HepG2 (cell line): ENCODE results near the gene HCK. TPM values are rescaled to one million over a fixed set of nuclear protein-coding genes. Genes with fewer than 3 reads are reported as not detected.

ENCODE experiments used
- ATAC-seq: fragments of 200-7000 bp; cut with Tn5 transposase; 3 replicates; pipeline ENCODE4 v1.9.1; 2020; ENCODE audit warnings: mild to moderate bottlenecking, moderate library complexity
- BruUV-seq: library from RNA; stranded (reverse); fragments of 400-500 nt; replicated peaks from 2 replicates; lab custom pipeline; 2021; lab: Mats Ljungman, UMichigan
- CTCF ChIA-PET: fragments of 300-600 bp; formaldehyde crosslinking; extraction: SDS; loops from one replicate; lab custom pipeline; 2021; ENCODE audit warnings: low total read pairs, inconsistent platforms, low intra/inter-chr PET ratio; lab: Yijun Ruan, JAX
- POLR2A ChIA-PET: fragments of 350-600 bp; sonication (Branson Sonifier 250); formaldehyde crosslinking; loops from one replicate; lab custom pipeline; 2020; ENCODE audit warnings: antibody characterized with exemption, inconsistent platforms; lab: Yijun Ruan, JAX
- DNase-seq: peaks from one replicate; pipeline ENCODE4 v3.0.0-alpha.2; 2015; ENCODE audit warnings: low spot score
- FAIRE-seq: peaks from 3 replicates; lab custom pipeline; 2011; peaks lifted over from hg19 to GRCh38; lab: Jason Lieb, UNC
- H2AFZ ChIP-seq: one replicate; pipeline ENCODE4 v1.6.1; 2011; ENCODE audit warnings: low read length, inconsistent platforms
- H3K27ac ChIP-seq: fragments of 300-600 bp; 3 replicates; pipeline ENCODE4 v1.8.0; 2011; ENCODE audit warnings: mixed run types, mild to moderate bottlenecking, mixed read lengths, low read length, inconsistent platforms; ENCODE audit not compliant: insufficient read depth; ENCODE audit errors: extremely low read length
- H3K27me3 ChIP-seq, 2 experiments: fragments of 200-600 bp in 1 of 2; 2 replicates in 1 of 2; 3 replicates in 1 of 2; pipeline versions ENCODE4 v1.6.0 to v1.8.0; 2011; ENCODE audit warnings: low read length in 2 of 2, mild to moderate bottlenecking in 2 of 2, moderate library complexity in 2 of 2, inconsistent platforms in 1 of 2; ENCODE audit not compliant: insufficient read depth in 2 of 2, control insufficient read depth in 1 of 2
- H3K36me3 ChIP-seq, 2 experiments: fragments of 200-600 bp in 1 of 2; replicated peaks in 1 of 2; 2 replicates in 1 of 2; 3 replicates in 1 of 2; pipeline versions ENCODE4 v1.5.1 to v1.8.0; 2011; ENCODE audit warnings: low read length in 2 of 2, inconsistent platforms in 1 of 2; ENCODE audit not compliant: insufficient read depth in 2 of 2, control insufficient read depth in 1 of 2
- H3K4me1 ChIP-seq: 2 replicates; pipeline ENCODE4 v1.5.1; 2012; ENCODE audit warnings: low read length, inconsistent platforms; ENCODE audit not compliant: insufficient read depth
- H3K4me2 ChIP-seq: 2 replicates; pipeline ENCODE4 v1.6.0; 2011; ENCODE audit warnings: low read depth, low read length, inconsistent platforms
- H3K4me3 ChIP-seq, 3 experiments: fragments of 200-600 bp in 1 of 3; sonication (generic), shearing (Covaris generic) in 1 of 3; replicated peaks in 1 of 3; 2 replicates each; pipeline ENCODE4 v1.5.1; 2011 to 2016; ENCODE audit warnings: low read length in 3 of 3, inconsistent platforms in 2 of 3, low read depth in 2 of 3, mild to moderate bottlenecking in 2 of 3, control low read depth in 1 of 3, mixed read lengths in 1 of 3; ENCODE audit not compliant: insufficient read depth in 1 of 3
- H3K79me2 ChIP-seq: one replicate; pipeline ENCODE4 v1.6.1; 2011; ENCODE audit warnings: low read length, inconsistent platforms; ENCODE audit not compliant: insufficient read depth
- H3K9ac ChIP-seq: 2 replicates; pipeline ENCODE4 v1.6.0; 2011; ENCODE audit warnings: mild to moderate bottlenecking, low read depth, low read length, inconsistent platforms; ENCODE audit not compliant: insufficient read depth
- H3K9me3 ChIP-seq: 2 replicates; pipeline ENCODE4 v1.5.1; 2012; ENCODE audit warnings: mild to moderate bottlenecking, low read length
- H4K20me1 ChIP-seq: 2 replicates; pipeline ENCODE4 v1.6.0; 2011; ENCODE audit warnings: inconsistent platforms, mild to moderate bottlenecking, low read length, moderate library complexity; ENCODE audit not compliant: insufficient read depth
- CSRNP2 ChIP-seq: sonication (generic); formaldehyde crosslinking; conservative IDR thresholded peaks from 2 replicates; pipeline ENCODE4 v1.8.0; 2022; ENCODE audit warnings: low read depth, missing genetic modification reagents
- DMAP1 ChIP-seq: IDR thresholded peaks from 2 replicates; pipeline ENCODE4 v1.6.1; 2016
- DNMT1 ChIP-seq: sonication (generic); formaldehyde crosslinking; IDR thresholded peaks from 2 replicates; pipeline ENCODE4 v1.5.1; 2020; ENCODE audit warnings: mild to moderate bottlenecking, missing genetic modification reagents
- DPF2 ChIP-seq: sonication (generic); formaldehyde crosslinking; IDR thresholded peaks from 2 replicates; pipeline ENCODE4 v1.4.0; 2020; ENCODE audit warnings: mild to moderate bottlenecking, low read depth, missing genetic modification reagents, borderline replicate concordance
- EEA1 ChIP-seq: sonication (generic); formaldehyde crosslinking; IDR thresholded peaks from 2 replicates; pipeline ENCODE4 v1.5.1; 2020; ENCODE audit warnings: mild to moderate bottlenecking, missing genetic modification reagents, borderline replicate concordance
- FOXJ3 ChIP-seq: sonication (generic); formaldehyde crosslinking; IDR thresholded peaks from 2 replicates; pipeline ENCODE4 v1.4.0; 2020; ENCODE audit warnings: missing genetic modification reagents, mild to moderate bottlenecking, borderline replicate concordance
- IRF1 ChIP-seq: sonication (generic); formaldehyde crosslinking; IDR thresholded peaks from 2 replicates; pipeline ENCODE4 v1.4.0; 2020; ENCODE audit warnings: low read depth, mild to moderate bottlenecking, missing genetic modification reagents
- MIER2 ChIP-seq: IDR thresholded peaks from 2 replicates; pipeline ENCODE4 v1.6.1; 2016; ENCODE audit warnings: missing biosample characterization, missing genetic modification reagents
- MTF1 ChIP-seq: sonication (generic); formaldehyde crosslinking; IDR thresholded peaks from 2 replicates; pipeline ENCODE4 v1.5.0; 2020; ENCODE audit warnings: missing genetic modification reagents
- PLRG1 ChIP-seq: fragments of 450-650 bp; conservative IDR thresholded peaks from 2 replicates; pipeline ENCODE4 v1.6.1; 2016
- SMAD1 ChIP-seq: sonication (generic); formaldehyde crosslinking; IDR thresholded peaks from 2 replicates; pipeline ENCODE4 v1.4.0; 2020; ENCODE audit warnings: missing genetic modification reagents, low read depth, mild to moderate bottlenecking, borderline replicate concordance
- STAT6 ChIP-seq: sonication (generic); formaldehyde crosslinking; IDR thresholded peaks from 2 replicates; pipeline ENCODE4 v1.4.0; 2020; ENCODE audit warnings: missing genetic modification reagents, mild to moderate bottlenecking, borderline replicate concordance
- ZC3H13 ChIP-seq: sonication (generic); formaldehyde crosslinking; IDR thresholded peaks from 2 replicates; pipeline ENCODE4 v1.8.1; 2023; ENCODE audit warnings: mild to moderate bottlenecking, missing genetic modification reagents, moderate library complexity
- ZNF136 ChIP-seq: sonication (generic); formaldehyde crosslinking; IDR thresholded peaks from 2 replicates; pipeline ENCODE4 v1.8.1; 2022; ENCODE audit warnings: low read depth, mild to moderate bottlenecking, moderate library complexity, missing genetic modification reagents
- ZNF563 ChIP-seq: sonication (generic); formaldehyde crosslinking; IDR thresholded peaks from 2 replicates; pipeline ENCODE4 v1.8.0; 2022; ENCODE audit warnings: mild to moderate bottlenecking, moderate library complexity, missing genetic modification reagents
- ZNF704 ChIP-seq: sonication (generic); formaldehyde crosslinking; IDR thresholded peaks from 2 replicates; pipeline ENCODE4 v1.8.1; 2023; ENCODE audit warnings: mild to moderate bottlenecking, inconsistent platforms, moderate library complexity, missing genetic modification reagents, borderline replicate concordance
- ZNF740 ChIP-seq: sonication (generic); formaldehyde crosslinking; IDR thresholded peaks from 2 replicates; pipeline ENCODE4 v1.4.0; 2020; ENCODE audit warnings: missing genetic modification reagents
- ZNF879 ChIP-seq: sonication (generic); formaldehyde crosslinking; IDR thresholded peaks from 2 replicates; pipeline ENCODE4 v1.8.1; 2023; ENCODE audit warnings: missing genetic modification reagents
- ZSCAN12 ChIP-seq: sonication (generic); formaldehyde crosslinking; IDR thresholded peaks from 2 replicates; pipeline ENCODE4 v1.9.0; 2021; ENCODE audit warnings: mild to moderate bottlenecking, missing genetic modification reagents
- WGBS: methylation state at CpG from one replicate; pipeline ENCODE4 v1.1.6; 2017; ENCODE audit warnings: low lambda C conversion rate; 5-methylcytosine and 5-hydroxymethylcytosine counted together
- in situ Hi-C: cut with HindIII; loops from 2 replicates; pipeline ENCODE4 v1.10.0; 2017; ENCODE audit warnings: low pct_unique_long_range_greater_than_20kb; ENCODE audit not compliant: extremely low pct_ligation_motif_present
- intact Hi-C: fragments of 100-400 bp; cut with micrococcal nuclease; formaldehyde crosslinking; loops from one replicate; pipeline ENCODE4 v1.10.0; 2022; ENCODE audit not compliant: unreplicated experiment
- polyA plus RNA-seq, 8 experiments: library from polyadenylated mRNA; depleted of rRNA in 3 of 8; stranded (reverse) in 7 of 8; unstranded in 1 of 8; fragments of >200 nt; fragmentation: Illumina TruSeq in 4 of 8; extraction: Trizol in 4 of 8; gene quantifications; 2 replicates each; pipeline versions ENCODE4 v1.2.1 to v1.2.3, GENCODE V29; 2011 to 2016; ENCODE audit warnings: low read depth in 4 of 8, missing spikeins in 1 of 8, mixed read lengths in 1 of 8; ENCODE audit not compliant: insufficient read depth in 1 of 8
- total RNA-seq, 5 experiments: library from RNA; depleted of rRNA; stranded (reverse); fragments of >200 nt; fragmentation: Illumina TruSeq; extraction: Trizol; gene quantifications; 2 replicates each; pipeline ENCODE4 v1.2.3, GENCODE V29; 2016; ENCODE audit warnings: low read depth in 1 of 5

The HCK gene
- total and polyA plus RNA-seq, 2 of the 13 experiments (the other 11 are each of a cell fraction or from before 2014, with no cell fraction given) = 0.04 TPM; not detected in 1

GRCh38 chr20:32004963-32005362 is 47.1 kb upstream of the HCK start (continued):
- TF ChIP-seq EEA1 (CRISPR knock-in tag) = no peak
- no peak for TF ChIP-seq ZSCAN12 (CRISPR knock-in tag)
- no peak for TF ChIP-seq FOXJ3
- no peak for TF ChIP-seq SMAD1
- TF ChIP-seq DNMT1 = no peak
- TF ChIP-seq DMAP1 (CRISPR knock-in tag) = no peak
- TF ChIP-seq IRF1 (CRISPR knock-in tag) = no peak

GRCh38 chr20:32006053-32006452 is 46.0 kb upstream of the HCK start:
- Histone ChIP-seq H3K79me2 (no peaks in the 10 kb centered on the region), H2AFZ (no peak overlapping the region), H3K4me1 (0 out of 2 replicates have a peak, but pooled peaks cover 5% of the 10 kb centered on the region), H3K27ac (no peak overlapping the region), H3K9ac (no peak overlapping the region), H4K20me1 (no peaks in the 10 kb centered on the region), H3K36me3 (no peaks in the 10 kb centered on the region), H3K9me3 (no peaks in the 10 kb centered on the region), H3K4me2 (no peak overlapping the region), H3K4me3 (no peak overlapping the region), H3K27me3 (peaks cover 2 to 44% of the 10 kb centered on the region in 2 experiments; a peak in 4 of 5 replicates)
- POLR2A ChIA-PET = no interaction called here
- WGBS = 3% methylated on average over 5 of the region's 5 CpGs
- intact Hi-C loops = no loop called here
- no peak for DNase-seq
- no peak for ATAC-seq
- no peak for FAIRE-seq
- no TSS peak for BruUV-seq
- in situ Hi-C loops = no loop called here
- CTCF ChIA-PET = no interaction called here
- no peak for TF ChIP-seq MTF1 (CRISPR knock-in tag)
- TF ChIP-seq ZC3H13 (CRISPR knock-in tag) = no peak
- TF ChIP-seq ZNF136 = no peak
- TF ChIP-seq ZNF879 (CRISPR knock-in tag) = no peak
- TF ChIP-seq DPF2 (CRISPR knock-in tag) = no peak
- no peak for TF ChIP-seq ZNF704 (CRISPR knock-in tag)
- TF ChIP-seq ZNF740 = no peak
- TF ChIP-seq CSRNP2 (CRISPR knock-in tag) = no peak
- TF ChIP-seq STAT6 (CRISPR knock-in tag) = no peak
- TF ChIP-seq ZNF563 (CRISPR knock-in tag) = no peak
- TF ChIP-seq PLRG1 = no peak
- TF ChIP-seq MIER2 (CRISPR knock-in tag) = no peak
